Neural cell (in vitro differentiated cells): ENCODE measurements around the gene APBA1.

Experiments
- CTCF ChIP-seq: fragments of 450-650 bp; IDR thresholded peaks from 2 replicates; pipeline ENCODE4 v1.5.1; 2014; ENCODE audit warnings: antibody characterized with exemption, mild to moderate bottlenecking, moderate library complexity; ENCODE audit not compliant: poor library complexity, severe bottlenecking
- EP300 ChIP-seq: fragments of 450-650 bp; conservative IDR thresholded peaks from 2 replicates; pipeline ENCODE4 v1.6.1; 2014; ENCODE audit warnings: antibody characterized with exemption, mild to moderate bottlenecking, moderate library complexity; ENCODE audit not compliant: poor library complexity, severe bottlenecking
- EZH2 ChIP-seq: fragments of 200-600, 300-800 bp; shearing (Covaris generic), sonication (generic); IDR thresholded peaks from 2 replicates; pipeline ENCODE4 v1.6.1; 2014; ENCODE audit warnings: antibody characterized with exemption, low read length, borderline replicate concordance, mild to moderate bottlenecking; ENCODE audit not compliant: insufficient read depth, poor library complexity, severe bottlenecking
- MXI1 ChIP-seq: fragments of 450-650 bp; conservative IDR thresholded peaks from 2 replicates; pipeline ENCODE4 v1.6.1; 2014; ENCODE audit warnings: antibody characterized with exemption, mild to moderate bottlenecking; ENCODE audit not compliant: poor library complexity, severe bottlenecking
- POLR2AphosphoS5 ChIP-seq: IDR thresholded peaks from 2 replicates; pipeline ENCODE4 v1.6.1; 2012
- RAD21 ChIP-seq: fragments of 450-650 bp; conservative IDR thresholded peaks from 2 replicates; pipeline ENCODE4 v1.6.1; 2014; ENCODE audit warnings: antibody characterized with exemption, mild to moderate bottlenecking, moderate library complexity
- REST ChIP-seq: IDR thresholded peaks from 2 replicates; pipeline ENCODE4 v1.6.1; 2012; ENCODE audit warnings: borderline replicate concordance
- SMC3 ChIP-seq: fragments of 450-650 bp; conservative IDR thresholded peaks from 2 replicates; pipeline ENCODE4 v1.6.1; 2014; ENCODE audit warnings: antibody characterized with exemption, mild to moderate bottlenecking, moderate library complexity; ENCODE audit not compliant: poor library complexity
- TAF1 ChIP-seq: IDR thresholded peaks from 2 replicates; pipeline ENCODE4 v1.6.1; 2012; ENCODE audit warnings: low read depth

DNA sequence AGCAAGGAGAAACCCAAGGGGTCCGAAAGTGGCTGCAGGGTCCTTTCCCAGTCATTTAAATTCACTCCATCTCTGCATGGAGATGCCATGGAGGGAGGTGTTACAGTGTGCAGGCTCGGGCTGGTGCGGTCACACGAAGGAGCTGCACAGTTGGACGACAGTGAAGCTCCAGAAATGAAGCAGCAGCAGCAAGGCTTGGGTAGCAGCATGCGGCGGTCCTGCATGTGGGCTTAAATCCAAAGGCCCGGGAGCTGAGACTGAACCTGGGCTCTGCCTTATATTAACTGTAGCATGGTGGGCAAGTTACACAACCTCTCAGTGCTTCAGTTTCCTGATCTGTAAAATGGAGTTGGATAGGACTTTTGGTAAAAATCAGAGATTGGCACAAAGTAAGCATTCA, 51.4 kb downstream of the APBA1 start:
- TF ChIP-seq REST (no peak), EZH2 (no peak), EP300 (no peak), CTCF (no peak), MXI1 (no peak), POLR2AphosphoS5 (no peak), RAD21 (no peak), TAF1 (no peak), SMC3 (no peak)
